HG03457 (cell line): ENCODE results near the gene RNF214.
"Not testable (repeated sequence)": the region's sequence is repeated elsewhere in the genome, so short reads cannot be mapped to it uniquely, and the experiment has no call there.

Experiments
- ATAC-seq: cut with Tn5 transposase; IDR thresholded peaks from one replicate; pipeline ENCODE4 v1.9.1; 2021; ENCODE audit warnings: moderate number of reproducible peaks; ENCODE audit not compliant: unreplicated experiment

The RNF214 gene

GRCh38 chr11:117229931-117230285 is 2.6 kb upstream of the RNF214 start:
- no peak for ATAC-seq

- ATAC-seq, result no peak
These were observed 2.0 kb upstream of the RNF214 start for GRCh38 chr11:117230286-117230961.

- no peak for ATAC-seq
These were observed 1.3 kb upstream of the RNF214 start for GRCh38 chr11:117230999-117231841.

- no peak for ATAC-seq
These were observed 704 bp upstream of the RNF214 start, which contains the start of gene PCSK7 for GRCh38 chr11:117231842-117232091. TSS of gene PCSK7 (minus strand) at chr11:117232073. CDS start at chr11:117229844, 2,229 bp downstream.

- ATAC-seq, result no peak
These were observed 489 bp downstream of the RNF214 start for GRCh38 chr11:117232911-117233409.

- ATAC-seq, result no peak
These were observed 5.8 kb downstream of the RNF214 start for GRCh38 chr11:117238221-117238620.

- no peak for ATAC-seq
These were observed 6.8 kb downstream of the RNF214 start for GRCh38 chr11:117239295-117239694.

GRCh38 chr11:117248341-117248740 is 15.9 kb downstream of the RNF214 start:
- ATAC-seq, result no peak

GRCh38 chr11:117249571-117249970 is 17.1 kb downstream of the RNF214 start:
- no peak for ATAC-seq

GRCh38 chr11:117251506-117251905 is 19.0 kb downstream of the RNF214 start:
- ATAC-seq, result no peak

- ATAC-seq, result no peak
These were observed 23.5 kb downstream of the RNF214 start for GRCh38 chr11:117255966-117256365.

- no peak for ATAC-seq
These were observed 24.1 kb downstream of the RNF214 start for GRCh38 chr11:117256573-117256972.

- ATAC-seq, result no peak
These were observed 26.1 kb downstream of the RNF214 start for GRCh38 chr11:117258576-117258975.

- ATAC-seq, result no peak
These were observed 26.9 kb downstream of the RNF214 start for GRCh38 chr11:117259417-117259816.

- not testable (repeated sequence) for ATAC-seq
These were observed 32.3 kb downstream of the RNF214 start for GRCh38 chr11:117264624-117265323.

- no peak for ATAC-seq
These were observed 33.3 kb downstream of the RNF214 start for GRCh38 chr11:117265745-117266144.

GRCh38 chr11:117269856-117270255 is 37.4 kb downstream of the RNF214 start:
- ATAC-seq, result no peak

- ATAC-seq, result no peak
These were observed 38.7 kb downstream of the RNF214 start for GRCh38 chr11:117271208-117271607.

GRCh38 chr11:117272175-117272574 is 39.7 kb downstream of the RNF214 start:
- ATAC-seq, result not testable (repeated sequence)

- ATAC-seq, result no peak
These were observed 41.2 kb downstream of the RNF214 start for GRCh38 chr11:117273550-117274289.

GRCh38 chr11:117278347-117278746 is 45.9 kb downstream of the RNF214 start:
- ATAC-seq, result no peak
